Gastrocnemius medialis (tissue), 4 donors: Measurements from ENCODE around the gene PRELID3B.

ENCODE experiments used
- POLR2A ChIP-seq, 2 donors: fragments of 450-650 bp; IDR thresholded peaks; one replicate each; pipeline ENCODE4 v1.6.1; 2017; ENCODE audit warnings: antibody characterized with exemption in 2 of 2, mild to moderate bottlenecking in 2 of 2, moderate library complexity in 2 of 2
- TF ChIP-seq, protein P1 (sequence below), 5 experiments: fragments of 450-650 bp in 3 of 5; fragments of 200-600 bp in 2 of 5; sonication (generic) in 2 of 5; IDR thresholded peaks in 4 of 5; conservative IDR thresholded peaks in 1 of 5; 1 replicate in 4 of 5; 2 replicates in 1 of 5; pipeline ENCODE4 v1.5.1; 2016 to 2019; ENCODE audit warnings: antibody characterized with exemption in 5 of 5, mild to moderate bottlenecking in 3 of 5, moderate library complexity in 3 of 5

DNA sequence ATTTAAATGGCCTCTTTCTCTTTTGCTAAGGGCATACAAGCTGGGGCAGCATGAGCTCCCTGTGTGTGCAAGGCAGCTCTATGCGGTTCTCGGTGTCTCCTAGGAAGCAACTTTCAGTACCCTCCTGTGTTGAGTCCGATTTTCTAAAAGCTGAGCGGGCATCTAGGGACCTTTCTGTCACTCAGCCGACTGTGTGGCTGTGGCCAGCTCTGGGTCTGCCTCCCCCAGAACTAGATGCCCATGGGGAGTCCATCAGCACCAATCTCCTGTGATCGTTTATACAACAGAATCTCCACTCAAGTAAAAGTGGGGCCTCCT is 54.1 kb downstream of the PRELID3B start:
- TF ChIP-seq, protein P1, sequence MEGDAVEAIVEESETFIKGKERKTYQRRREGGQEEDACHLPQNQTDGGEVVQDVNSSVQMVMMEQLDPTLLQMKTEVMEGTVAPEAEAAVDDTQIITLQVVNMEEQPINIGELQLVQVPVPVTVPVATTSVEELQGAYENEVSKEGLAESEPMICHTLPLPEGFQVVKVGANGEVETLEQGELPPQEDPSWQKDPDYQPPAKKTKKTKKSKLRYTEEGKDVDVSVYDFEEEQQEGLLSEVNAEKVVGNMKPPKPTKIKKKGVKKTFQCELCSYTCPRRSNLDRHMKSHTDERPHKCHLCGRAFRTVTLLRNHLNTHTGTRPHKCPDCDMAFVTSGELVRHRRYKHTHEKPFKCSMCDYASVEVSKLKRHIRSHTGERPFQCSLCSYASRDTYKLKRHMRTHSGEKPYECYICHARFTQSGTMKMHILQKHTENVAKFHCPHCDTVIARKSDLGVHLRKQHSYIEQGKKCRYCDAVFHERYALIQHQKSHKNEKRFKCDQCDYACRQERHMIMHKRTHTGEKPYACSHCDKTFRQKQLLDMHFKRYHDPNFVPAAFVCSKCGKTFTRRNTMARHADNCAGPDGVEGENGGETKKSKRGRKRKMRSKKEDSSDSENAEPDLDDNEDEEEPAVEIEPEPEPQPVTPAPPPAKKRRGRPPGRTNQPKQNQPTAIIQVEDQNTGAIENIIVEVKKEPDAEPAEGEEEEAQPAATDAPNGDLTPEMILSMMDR (IDR thresholded peaks at IDR 0.05 in 4 of 5, conservative IDR thresholded peaks at IDR 0.05 in 1 of 5): no peak
- no peak for TF ChIP-seq POLR2A (IDR thresholded peaks at IDR 0.05)
